Colonic mucosa (tissue), 4 donors: ENCODE data around the gene FGGY. TPM values are rescaled to one million over a fixed set of nuclear protein-coding genes. Genes with fewer than 3 reads are reported as not detected.
A peak's percentile ranks its signal among the peaks of the same experiment; 100 is the strongest.
"Not testable (repeated sequence)": the region's sequence is repeated elsewhere in the genome, so short reads cannot be mapped to it uniquely, and the experiment has no call there.

Experiments
- DNase-seq: peaks from one replicate; pipeline ENCODE4 v3.0.0-alpha.2; 2020
- H3K27ac ChIP-seq: fragments of 200-600 bp; one replicate; pipeline ENCODE4 v1.8.0; 2021
- H3K27me3 ChIP-seq: fragments of 200-600 bp; one replicate; pipeline ENCODE4 v1.8.0; 2021
- H3K36me3 ChIP-seq: fragments of 200-600 bp; one replicate; pipeline ENCODE4 v1.8.0; 2021
- H3K4me1 ChIP-seq: fragments of 200-600 bp; one replicate; pipeline ENCODE4 v1.8.0; 2021; ENCODE audit warnings: mild to moderate bottlenecking
- H3K4me3 ChIP-seq: fragments of 200-600 bp; one replicate; pipeline ENCODE4 v1.8.0; 2021
- H3K9ac ChIP-seq, 2 donors: one replicate each; pipeline ENCODE4 v1.7.0; 2013; ENCODE audit warnings: control low read depth in 2 of 2, low read depth in 2 of 2, low read length in 2 of 2
- H3K9me3 ChIP-seq: fragments of 200-600 bp; one replicate; pipeline ENCODE4 v1.8.0; 2021
- intact Hi-C: fragments of 100-400 bp; cut with DNase I; formaldehyde crosslinking; loops from one replicate; pipeline ENCODE4 v1.14.1; 2022
- total RNA-seq, 2 donors: library from RNA; stranded (reverse); fragmentation: NEBNext Ultra II Directional in 1 of 2; extraction: Animal tissue kit (Norgen Biotek cat#: 25700) in 1 of 2; gene quantifications; one replicate each; pipeline ENCODE4 v1.2.1, GENCODE V29; 2021
- TF ChIP-seq, protein P1 (sequence below): fragments of 200-600 bp; IDR thresholded peaks from one replicate; pipeline ENCODE4 v1.8.0; 2022; ENCODE audit warnings: antibody characterized with exemption, mild to moderate bottlenecking
- donor health status: healthy.
- donor health status: DM: no; HTN: no; CAD: no.
- donor health status: DM: no; HTN: no; CAD: no.

Gene FGGY
- total RNA-seq, 2 donors from 2014 or later: 12.5 to 19.5 TPM

DNA sequence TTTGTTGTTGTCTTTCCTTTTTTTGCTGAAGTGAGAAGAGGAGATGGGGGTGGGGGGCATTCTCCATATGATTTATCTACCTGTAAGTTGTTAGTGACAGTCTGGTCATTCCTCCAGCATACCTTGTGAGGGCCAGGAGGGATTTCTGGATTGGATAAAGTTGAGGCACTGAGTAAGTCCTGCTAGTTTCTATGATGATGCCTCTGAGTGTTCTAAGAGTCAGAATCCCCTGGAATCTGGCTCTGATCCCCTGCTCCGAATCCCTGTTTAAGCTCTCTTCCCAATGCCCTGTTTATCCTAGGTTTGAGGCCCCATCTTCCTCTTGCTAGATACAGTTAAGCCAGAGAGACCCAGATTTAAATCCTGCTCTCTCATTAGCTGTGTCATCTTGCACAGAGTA lies 434.7 kb downstream of the FGGY start:
- TF ChIP-seq, protein P1, sequence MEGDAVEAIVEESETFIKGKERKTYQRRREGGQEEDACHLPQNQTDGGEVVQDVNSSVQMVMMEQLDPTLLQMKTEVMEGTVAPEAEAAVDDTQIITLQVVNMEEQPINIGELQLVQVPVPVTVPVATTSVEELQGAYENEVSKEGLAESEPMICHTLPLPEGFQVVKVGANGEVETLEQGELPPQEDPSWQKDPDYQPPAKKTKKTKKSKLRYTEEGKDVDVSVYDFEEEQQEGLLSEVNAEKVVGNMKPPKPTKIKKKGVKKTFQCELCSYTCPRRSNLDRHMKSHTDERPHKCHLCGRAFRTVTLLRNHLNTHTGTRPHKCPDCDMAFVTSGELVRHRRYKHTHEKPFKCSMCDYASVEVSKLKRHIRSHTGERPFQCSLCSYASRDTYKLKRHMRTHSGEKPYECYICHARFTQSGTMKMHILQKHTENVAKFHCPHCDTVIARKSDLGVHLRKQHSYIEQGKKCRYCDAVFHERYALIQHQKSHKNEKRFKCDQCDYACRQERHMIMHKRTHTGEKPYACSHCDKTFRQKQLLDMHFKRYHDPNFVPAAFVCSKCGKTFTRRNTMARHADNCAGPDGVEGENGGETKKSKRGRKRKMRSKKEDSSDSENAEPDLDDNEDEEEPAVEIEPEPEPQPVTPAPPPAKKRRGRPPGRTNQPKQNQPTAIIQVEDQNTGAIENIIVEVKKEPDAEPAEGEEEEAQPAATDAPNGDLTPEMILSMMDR: no peak
- Histone ChIP-seq H3K9me3 (no peaks in the 10 kb centered on the region), H3K9ac (peak overlapping the region in 1 of 2 donors; percentile 23), H3K27ac (peak overlapping the region; percentile 49), H3K36me3 (no peaks in the 10 kb centered on the region), H3K27me3 (no peaks in the 10 kb centered on the region), H3K4me3 (no peak overlapping the region), H3K4me1 (no peaks in the 10 kb centered on the region)
- intact Hi-C loops: no loop called here
- no peak for DNase-seq

DNA sequence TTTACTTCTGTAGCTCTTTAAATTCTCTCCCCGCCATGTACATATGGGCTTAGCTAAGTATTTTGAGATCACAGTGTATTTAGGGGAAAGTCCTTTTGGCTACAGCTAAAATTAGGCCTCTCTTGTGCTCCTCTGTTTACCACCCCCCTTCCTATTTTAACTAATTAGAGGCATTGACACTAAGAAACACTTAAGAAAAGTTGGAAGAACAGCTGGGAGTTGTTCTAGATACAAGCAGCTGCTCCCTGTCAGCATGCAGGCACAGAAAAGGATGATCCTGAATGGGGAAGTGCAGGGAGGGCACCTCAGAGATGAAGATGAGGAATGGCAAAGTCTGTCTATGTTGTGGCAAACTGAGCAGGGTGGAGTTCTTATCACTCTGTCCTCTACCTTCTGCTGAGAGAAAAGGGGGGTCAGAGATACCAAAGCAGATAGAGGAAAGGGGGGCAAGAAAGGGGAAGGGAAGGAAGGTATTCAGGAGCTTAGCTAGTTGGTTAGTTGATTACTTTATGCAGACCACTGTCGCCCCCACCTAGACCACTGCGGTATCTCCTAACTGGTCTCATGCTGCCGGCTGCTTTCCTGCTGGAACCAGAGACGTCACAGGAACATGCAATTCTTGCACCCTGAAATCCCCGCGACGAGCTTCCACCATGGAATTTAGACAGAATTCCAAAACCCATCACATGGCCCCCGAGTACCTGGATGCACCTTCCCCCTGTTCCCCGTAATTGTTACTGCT lies 435.5 kb downstream of the FGGY start:
- no peaks in the 10 kb centered on the region for H3K36me3 ChIP-seq
- H3K4me3 ChIP-seq: no peak overlapping the region
- H3K9me3 ChIP-seq: no peaks in the 10 kb centered on the region
- intact Hi-C loops: no loop called here
- H3K4me1 ChIP-seq: no peaks in the 10 kb centered on the region
- peak overlapping the region; percentile 49 for H3K27ac ChIP-seq
- H3K27me3 ChIP-seq: no peaks in the 10 kb centered on the region
- H3K9ac ChIP-seq: peak overlapping the region in 1 of 2 donors; percentile 23
- TF ChIP-seq, protein P1: no peak
- no peak for DNase-seq

DNA sequence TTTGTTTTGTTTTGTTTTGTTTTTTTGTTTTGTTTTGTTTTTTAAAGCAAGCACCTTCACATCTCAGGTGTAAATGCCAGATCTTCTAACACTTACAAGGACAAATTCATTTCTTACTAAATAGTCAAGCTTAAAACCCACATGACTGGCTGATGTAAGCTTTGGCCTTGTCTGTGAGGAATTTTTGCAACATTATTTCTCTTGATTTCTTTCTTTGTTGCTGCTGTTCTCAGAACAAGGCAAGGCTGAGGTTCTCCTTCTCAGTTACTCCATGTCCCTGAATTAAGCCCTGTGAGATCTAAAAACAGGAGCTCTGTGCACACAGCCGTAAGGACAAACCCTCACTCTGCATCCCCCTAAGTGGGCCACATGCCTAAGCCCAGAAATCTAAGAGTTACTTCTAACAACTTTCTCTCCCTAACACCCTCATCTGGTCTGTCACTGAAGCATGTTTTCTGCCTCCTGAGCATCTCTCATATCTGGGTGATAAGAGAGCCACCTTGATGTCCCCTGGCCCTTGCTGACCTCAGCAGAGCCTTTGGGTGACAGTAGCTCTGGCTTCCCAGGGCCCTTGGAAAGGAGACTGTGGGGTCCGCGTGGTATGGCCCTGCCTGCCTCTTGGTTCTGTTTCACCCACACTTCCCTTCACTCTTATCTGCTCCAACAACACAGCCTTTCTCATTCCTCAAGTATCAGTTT lies 436.7 kb downstream of the FGGY start:
- Histone ChIP-seq H3K36me3 (no peaks in the 10 kb centered on the region), H3K9ac (no peak overlapping the region), H3K27me3 (no peaks in the 10 kb centered on the region), H3K4me3 (no peak overlapping the region), H3K4me1 (no peaks in the 10 kb centered on the region), H3K27ac (no peak overlapping the region), H3K9me3 (no peaks in the 10 kb centered on the region)
- TF ChIP-seq, protein P1: no peak
- DNase-seq: no peak
- intact Hi-C loops: no loop called here

DNA sequence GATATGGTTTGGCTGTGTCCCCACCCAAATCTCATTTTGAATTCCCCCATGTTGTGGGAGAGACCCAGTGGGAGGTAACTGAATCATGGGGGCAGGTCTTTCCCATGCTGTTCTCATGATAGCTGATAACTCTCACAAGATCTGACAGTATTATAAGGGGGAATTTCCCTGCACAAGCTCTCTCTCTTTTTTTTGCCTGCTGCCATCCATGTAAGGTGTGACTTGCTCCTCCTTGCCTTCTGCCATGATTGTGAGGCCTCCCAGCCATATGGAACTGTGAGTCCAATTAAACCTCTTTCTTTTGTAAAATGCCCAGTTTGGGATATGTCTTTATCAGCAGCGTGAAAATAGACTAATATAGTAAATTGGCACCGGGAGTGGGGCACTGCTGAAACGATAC lies 439.0 kb downstream of the FGGY start:
- H3K27ac ChIP-seq, H3K9ac ChIP-seq, H3K9me3 ChIP-seq, H3K27me3 ChIP-seq, H3K4me1 ChIP-seq, H3K36me3 ChIP-seq, DNase-seq, intact Hi-C loops, H3K4me3 ChIP-seq: not testable (repeated sequence)

DNA sequence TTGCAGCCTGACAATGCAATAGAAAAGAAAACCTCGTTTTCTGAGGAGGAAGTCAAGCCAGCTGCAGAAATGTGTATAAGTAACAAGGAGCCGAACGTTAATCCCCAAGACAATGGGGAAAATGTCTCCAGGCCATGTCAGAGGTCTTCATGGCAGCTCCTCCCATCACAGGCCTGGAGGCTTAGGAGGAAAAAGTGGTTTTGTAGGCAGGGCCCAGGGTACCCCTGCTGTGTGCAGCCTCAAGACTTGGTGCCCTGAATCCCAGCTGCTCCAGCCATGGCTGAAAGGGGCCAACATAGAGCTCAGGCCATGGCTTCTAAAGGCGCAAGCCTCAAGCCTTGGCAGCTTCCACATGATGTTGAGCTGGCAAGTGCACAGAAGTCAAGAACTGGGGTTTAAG lies 439.9 kb downstream of the FGGY start:
- Histone ChIP-seq H3K9ac (no peak overlapping the region), H3K27me3 (no peaks in the 10 kb centered on the region), H3K27ac (no peak overlapping the region), H3K4me1 (no peaks in the 10 kb centered on the region), H3K4me3 (no peak overlapping the region), H3K36me3 (no peaks in the 10 kb centered on the region), H3K9me3 (no peaks in the 10 kb centered on the region)
- no peak for DNase-seq
- TF ChIP-seq, protein P1: no peak
- intact Hi-C loops: no loop called here

DNA sequence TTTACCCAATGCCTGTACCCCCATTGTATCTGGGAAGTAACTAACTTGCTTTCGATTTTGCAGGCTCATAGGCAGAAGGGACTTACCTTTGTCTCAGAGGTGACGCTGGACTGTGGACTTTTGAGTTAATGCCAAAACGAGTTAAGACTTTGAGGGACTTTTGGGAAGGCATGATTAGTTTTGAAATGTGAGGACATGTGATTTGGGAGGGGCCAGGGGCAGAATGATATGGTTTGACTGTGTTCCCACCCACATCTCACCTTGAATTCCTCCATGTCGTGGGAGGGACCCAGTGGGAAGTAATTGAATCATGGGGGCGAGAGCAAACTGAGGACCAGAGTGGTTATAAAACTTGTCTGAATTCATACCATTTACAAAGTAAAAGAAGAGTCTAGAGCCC lies 440.7 kb downstream of the FGGY start:
- Histone ChIP-seq H3K9me3 (no peaks in the 10 kb centered on the region), H3K4me3 (no peak overlapping the region), H3K4me1 (no peaks in the 10 kb centered on the region), H3K36me3 (no peaks in the 10 kb centered on the region), H3K9ac (no peak overlapping the region), H3K27me3 (no peaks in the 10 kb centered on the region), H3K27ac (no peak overlapping the region)
- intact Hi-C loops: no loop called here
- TF ChIP-seq, protein P1: no peak
- no peak for DNase-seq
